ENCODE results near the gene ELK4. TPM values are rescaled to one million over a fixed set of nuclear protein-coding genes. Genes with fewer than 3 reads are reported as not detected.

ELK4 gene
- total and polyA plus RNA-seq, 2 experiments from 2014 or later = 5.1 to 19.7 TPM

DNA sequence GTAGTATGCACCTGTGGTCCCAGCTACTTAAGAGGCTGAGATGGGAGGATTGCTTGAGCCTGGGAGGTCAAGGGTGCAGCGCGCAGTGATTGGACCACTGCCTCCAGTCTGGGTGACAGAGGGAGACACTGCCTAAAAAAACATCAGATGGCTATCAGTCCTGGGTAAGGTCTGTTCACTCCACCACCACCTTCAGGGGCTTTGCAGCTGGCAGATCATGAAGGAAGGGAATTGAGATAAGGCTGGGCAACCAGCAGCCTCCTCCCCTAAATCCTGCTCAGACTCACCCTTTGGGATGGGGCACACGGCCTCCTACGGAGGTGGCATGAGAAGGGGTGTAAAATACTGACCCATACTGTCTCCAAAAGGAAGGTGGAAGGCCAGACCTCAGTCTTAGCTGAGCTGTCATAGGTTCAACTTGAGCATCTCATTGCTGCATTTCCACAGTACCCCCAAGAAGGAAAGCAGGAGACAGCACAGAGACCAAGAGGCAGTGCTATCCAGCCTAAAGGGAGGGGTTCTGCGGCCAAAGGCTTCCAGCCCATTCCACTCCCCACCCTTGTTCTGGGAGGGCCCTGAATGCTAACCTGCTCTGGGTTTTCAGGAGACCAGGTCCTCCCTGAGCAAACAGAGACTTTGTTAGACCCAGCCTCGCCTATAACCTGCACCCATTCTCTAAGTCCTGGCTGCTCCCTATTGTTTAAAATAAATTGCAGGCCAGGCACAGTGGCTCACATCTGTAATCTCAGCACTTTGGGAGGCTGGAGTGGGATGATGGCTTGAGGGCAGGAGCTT, 34.8 kb upstream of the ELK4 start:
- H2AFZ ChIP-seq = no peak overlapping the region
- no peak overlapping the region for H3K4me2 ChIP-seq
- Mint-ChIP-seq H3K9me3 (no peaks in the 10 kb centered on the region), H3K27ac (no peak overlapping the region), H3K36me3 (ENCODE audit: low read depth) (peaks cover 6% of the 10 kb centered on the region; the same call in 2 of the 3 replicates), H3K4me1 (peaks cover 63% of the 10 kb centered on the region), H3K27me3 (ENCODE audit: insufficient read depth, low read depth, poor library complexity) (peaks cover 17% of the 10 kb centered on the region), H3K4me3 (no peak overlapping the region)
- ATAC-seq (no peak), DNase-seq (ENCODE audit: low spot score) (no peak)
- TF ChIP-seq STAT1 (IDR thresholded peaks at IDR 0.05; ENCODE audit: unreplicated experiment) (no peak), EZH2 (IDR thresholded peaks at IDR 0.05; ENCODE audit: low read depth, unreplicated experiment) (no peak), ZNF114 (CRISPR knock-in tag; IDR thresholded peaks at IDR 0.05) (no peak), CREB1 (CRISPR knock-in tag; IDR thresholded peaks at IDR 0.05; ENCODE audit: low read depth) (no peak), NANOG (IDR thresholded peaks at IDR 0.05; ENCODE audit: borderline replicate concordance) (no peak), EZH2phosphoT487 (IDR thresholded peaks at IDR 0.05; ENCODE audit: unreplicated experiment) (no peak), POLR2AphosphoS5 (IDR thresholded peaks at IDR 0.05; ENCODE audit: low read depth) (no peak), JUNB (IDR thresholded peaks at IDR 0.05; ENCODE audit: unreplicated experiment) (no peak), ZNF331 (CRISPR knock-in tag; IDR thresholded peaks at IDR 0.05; ENCODE audit: low read depth) (no peak)
- TF ChIP-seq, protein P1, sequence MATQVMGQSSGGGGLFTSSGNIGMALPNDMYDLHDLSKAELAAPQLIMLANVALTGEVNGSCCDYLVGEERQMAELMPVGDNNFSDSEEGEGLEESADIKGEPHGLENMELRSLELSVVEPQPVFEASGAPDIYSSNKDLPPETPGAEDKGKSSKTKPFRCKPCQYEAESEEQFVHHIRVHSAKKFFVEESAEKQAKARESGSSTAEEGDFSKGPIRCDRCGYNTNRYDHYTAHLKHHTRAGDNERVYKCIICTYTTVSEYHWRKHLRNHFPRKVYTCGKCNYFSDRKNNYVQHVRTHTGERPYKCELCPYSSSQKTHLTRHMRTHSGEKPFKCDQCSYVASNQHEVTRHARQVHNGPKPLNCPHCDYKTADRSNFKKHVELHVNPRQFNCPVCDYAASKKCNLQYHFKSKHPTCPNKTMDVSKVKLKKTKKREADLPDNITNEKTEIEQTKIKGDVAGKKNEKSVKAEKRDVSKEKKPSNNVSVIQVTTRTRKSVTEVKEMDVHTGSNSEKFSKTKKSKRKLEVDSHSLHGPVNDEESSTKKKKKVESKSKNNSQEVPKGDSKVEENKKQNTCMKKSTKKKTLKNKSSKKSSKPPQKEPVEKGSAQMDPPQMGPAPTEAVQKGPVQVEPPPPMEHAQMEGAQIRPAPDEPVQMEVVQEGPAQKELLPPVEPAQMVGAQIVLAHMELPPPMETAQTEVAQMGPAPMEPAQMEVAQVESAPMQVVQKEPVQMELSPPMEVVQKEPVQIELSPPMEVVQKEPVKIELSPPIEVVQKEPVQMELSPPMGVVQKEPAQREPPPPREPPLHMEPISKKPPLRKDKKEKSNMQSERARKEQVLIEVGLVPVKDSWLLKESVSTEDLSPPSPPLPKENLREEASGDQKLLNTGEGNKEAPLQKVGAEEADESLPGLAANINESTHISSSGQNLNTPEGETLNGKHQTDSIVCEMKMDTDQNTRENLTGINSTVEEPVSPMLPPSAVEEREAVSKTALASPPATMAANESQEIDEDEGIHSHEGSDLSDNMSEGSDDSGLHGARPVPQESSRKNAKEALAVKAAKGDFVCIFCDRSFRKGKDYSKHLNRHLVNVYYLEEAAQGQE (IDR thresholded peaks at IDR 0.05; ENCODE audit: unreplicated experiment) = no peak
- TF ChIP-seq, protein P2, sequence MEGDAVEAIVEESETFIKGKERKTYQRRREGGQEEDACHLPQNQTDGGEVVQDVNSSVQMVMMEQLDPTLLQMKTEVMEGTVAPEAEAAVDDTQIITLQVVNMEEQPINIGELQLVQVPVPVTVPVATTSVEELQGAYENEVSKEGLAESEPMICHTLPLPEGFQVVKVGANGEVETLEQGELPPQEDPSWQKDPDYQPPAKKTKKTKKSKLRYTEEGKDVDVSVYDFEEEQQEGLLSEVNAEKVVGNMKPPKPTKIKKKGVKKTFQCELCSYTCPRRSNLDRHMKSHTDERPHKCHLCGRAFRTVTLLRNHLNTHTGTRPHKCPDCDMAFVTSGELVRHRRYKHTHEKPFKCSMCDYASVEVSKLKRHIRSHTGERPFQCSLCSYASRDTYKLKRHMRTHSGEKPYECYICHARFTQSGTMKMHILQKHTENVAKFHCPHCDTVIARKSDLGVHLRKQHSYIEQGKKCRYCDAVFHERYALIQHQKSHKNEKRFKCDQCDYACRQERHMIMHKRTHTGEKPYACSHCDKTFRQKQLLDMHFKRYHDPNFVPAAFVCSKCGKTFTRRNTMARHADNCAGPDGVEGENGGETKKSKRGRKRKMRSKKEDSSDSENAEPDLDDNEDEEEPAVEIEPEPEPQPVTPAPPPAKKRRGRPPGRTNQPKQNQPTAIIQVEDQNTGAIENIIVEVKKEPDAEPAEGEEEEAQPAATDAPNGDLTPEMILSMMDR (conservative IDR thresholded peaks at IDR 0.05; ENCODE audit: low read depth in 2 of 2) = no peak
- TF ChIP-seq, protein P3, sequence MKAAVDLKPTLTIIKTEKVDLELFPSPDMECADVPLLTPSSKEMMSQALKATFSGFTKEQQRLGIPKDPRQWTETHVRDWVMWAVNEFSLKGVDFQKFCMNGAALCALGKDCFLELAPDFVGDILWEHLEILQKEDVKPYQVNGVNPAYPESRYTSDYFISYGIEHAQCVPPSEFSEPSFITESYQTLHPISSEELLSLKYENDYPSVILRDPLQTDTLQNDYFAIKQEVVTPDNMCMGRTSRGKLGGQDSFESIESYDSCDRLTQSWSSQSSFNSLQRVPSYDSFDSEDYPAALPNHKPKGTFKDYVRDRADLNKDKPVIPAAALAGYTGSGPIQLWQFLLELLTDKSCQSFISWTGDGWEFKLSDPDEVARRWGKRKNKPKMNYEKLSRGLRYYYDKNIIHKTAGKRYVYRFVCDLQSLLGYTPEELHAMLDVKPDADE (IDR thresholded peaks at IDR 0.05) = no peak
- TF ChIP-seq, protein P4, sequence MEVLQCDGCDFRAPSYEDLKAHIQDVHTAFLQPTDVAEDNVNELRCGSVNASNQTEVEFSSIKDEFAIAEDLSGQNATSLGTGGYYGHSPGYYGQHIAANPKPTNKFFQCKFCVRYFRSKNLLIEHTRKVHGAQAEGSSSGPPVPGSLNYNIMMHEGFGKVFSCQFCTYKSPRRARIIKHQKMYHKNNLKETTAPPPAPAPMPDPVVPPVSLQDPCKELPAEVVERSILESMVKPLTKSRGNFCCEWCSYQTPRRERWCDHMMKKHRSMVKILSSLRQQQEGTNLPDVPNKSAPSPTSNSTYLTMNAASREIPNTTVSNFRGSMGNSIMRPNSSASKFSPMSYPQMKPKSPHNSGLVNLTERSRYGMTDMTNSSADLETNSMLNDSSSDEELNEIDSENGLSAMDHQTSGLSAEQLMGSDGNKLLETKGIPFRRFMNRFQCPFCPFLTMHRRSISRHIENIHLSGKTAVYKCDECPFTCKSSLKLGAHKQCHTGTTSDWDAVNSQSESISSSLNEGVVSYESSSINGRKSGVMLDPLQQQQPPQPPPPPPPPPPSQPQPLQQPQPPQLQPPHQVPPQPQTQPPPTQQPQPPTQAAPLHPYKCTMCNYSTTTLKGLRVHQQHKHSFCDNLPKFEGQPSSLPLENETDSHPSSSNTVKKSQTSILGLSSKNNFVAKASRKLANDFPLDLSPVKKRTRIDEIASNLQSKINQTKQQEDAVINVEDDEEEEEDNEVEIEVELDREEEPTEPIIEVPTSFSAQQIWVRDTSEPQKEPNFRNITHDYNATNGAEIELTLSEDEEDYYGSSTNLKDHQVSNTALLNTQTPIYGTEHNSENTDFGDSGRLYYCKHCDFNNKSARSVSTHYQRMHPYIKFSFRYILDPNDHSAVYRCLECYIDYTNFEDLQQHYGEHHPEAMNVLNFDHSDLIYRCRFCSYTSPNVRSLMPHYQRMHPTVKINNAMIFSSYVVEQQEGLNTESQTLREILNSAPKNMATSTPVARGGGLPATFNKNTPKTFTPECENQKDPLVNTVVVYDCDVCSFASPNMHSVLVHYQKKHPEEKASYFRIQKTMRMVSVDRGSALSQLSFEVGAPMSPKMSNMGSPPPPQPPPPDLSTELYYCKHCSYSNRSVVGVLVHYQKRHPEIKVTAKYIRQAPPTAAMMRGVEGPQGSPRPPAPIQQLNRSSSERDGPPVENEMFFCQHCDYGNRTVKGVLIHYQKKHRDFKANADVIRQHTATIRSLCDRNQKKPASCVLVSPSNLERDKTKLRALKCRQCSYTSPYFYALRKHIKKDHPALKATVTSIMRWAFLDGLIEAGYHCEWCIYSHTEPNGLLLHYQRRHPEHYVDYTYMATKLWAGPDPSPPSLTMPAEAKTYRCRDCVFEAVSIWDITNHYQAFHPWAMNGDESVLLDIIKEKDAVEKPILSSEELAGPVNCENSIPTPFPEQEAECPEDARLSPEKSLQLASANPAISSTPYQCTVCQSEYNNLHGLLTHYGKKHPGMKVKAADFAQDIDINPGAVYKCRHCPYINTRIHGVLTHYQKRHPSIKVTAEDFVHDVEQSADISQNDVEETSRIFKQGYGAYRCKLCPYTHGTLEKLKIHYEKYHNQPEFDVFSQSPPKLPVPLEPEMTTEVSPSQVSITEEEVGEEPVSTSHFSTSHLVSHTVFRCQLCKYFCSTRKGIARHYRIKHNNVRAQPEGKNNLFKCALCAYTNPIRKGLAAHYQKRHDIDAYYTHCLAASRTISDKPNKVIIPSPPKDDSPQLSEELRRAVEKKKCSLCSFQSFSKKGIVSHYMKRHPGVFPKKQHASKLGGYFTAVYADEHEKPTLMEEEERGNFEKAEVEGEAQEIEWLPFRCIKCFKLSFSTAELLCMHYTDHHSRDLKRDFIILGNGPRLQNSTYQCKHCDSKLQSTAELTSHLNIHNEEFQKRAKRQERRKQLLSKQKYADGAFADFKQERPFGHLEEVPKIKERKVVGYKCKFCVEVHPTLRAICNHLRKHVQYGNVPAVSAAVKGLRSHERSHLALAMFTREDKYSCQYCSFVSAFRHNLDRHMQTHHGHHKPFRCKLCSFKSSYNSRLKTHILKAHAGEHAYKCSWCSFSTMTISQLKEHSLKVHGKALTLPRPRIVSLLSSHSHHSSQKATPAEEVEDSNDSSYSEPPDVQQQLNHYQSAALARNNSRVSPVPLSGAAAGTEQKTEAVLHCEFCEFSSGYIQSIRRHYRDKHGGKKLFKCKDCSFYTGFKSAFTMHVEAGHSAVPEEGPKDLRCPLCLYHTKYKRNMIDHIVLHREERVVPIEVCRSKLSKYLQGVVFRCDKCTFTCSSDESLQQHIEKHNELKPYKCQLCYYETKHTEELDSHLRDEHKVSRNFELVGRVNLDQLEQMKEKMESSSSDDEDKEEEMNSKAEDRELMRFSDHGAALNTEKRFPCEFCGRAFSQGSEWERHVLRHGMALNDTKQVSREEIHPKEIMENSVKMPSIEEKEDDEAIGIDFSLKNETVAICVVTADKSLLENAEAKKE (CRISPR knock-in tag; IDR thresholded peaks at IDR 0.05) = no peak
- no peaks in the 10 kb centered on the region; the same call in 1 of the 2 replicates for H4K20me1 ChIP-seq (replicated peaks; ENCODE audit: insufficient read depth)
- H3K9me2 ChIP-seq (ENCODE audit: insufficient read depth) = no peaks in the 10 kb centered on the region
- H3K27ac ChIP-seq (ENCODE audit: low read depth) = no peak overlapping the region; the same call in 1 of the 2 replicates
- H3F3A ChIP-seq (replicated peaks; ENCODE audit: low read depth) = 0 out of 2 replicates have a peak, but pooled peaks cover 5% of the 10 kb centered on the region
- H3K27me3 ChIP-seq (ENCODE audit: insufficient read depth) = no peaks in the 10 kb centered on the region
- H3K4me1 ChIP-seq (ENCODE audit: insufficient read depth) = peaks cover 36% of the 10 kb centered on the region
- peaks cover 28% of the 10 kb centered on the region for H3K79me2 ChIP-seq (replicated peaks; ENCODE audit: insufficient read depth)
- H3K4me3 ChIP-seq = no peak overlapping the region
- H3K36me3 ChIP-seq (ENCODE audit: insufficient read depth) = no peaks in the 10 kb centered on the region

Measured in GM23338 (cell line).